ENCODE data around the gene TAS2R9. TPM values are rescaled to one million over a fixed set of nuclear protein-coding genes. Genes with fewer than 3 reads are reported as not detected.

Gene TAS2R9, protein sequence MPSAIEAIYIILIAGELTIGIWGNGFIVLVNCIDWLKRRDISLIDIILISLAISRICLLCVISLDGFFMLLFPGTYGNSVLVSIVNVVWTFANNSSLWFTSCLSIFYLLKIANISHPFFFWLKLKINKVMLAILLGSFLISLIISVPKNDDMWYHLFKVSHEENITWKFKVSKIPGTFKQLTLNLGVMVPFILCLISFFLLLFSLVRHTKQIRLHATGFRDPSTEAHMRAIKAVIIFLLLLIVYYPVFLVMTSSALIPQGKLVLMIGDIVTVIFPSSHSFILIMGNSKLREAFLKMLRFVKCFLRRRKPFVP
- total RNA-seq, result not detected

DNA sequence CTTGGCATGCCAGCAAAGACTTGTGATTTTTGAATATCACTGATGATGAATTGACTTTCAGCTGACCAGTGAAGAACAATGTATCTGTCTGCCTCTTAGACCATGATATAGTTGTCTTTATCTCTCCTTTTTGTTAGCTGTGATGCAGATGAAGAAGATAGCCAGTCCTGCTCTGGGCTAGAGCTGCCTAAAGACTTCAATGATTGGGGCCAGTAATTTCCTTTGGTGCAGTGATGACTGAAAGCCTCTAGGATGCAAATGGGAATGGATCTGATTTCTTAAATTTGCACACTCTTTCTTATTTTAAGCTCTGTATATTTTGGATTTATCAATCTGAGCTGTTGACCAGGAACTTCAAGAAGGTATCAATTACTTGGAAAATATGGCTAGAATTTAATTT, at the start of gene TAS2R9:
TSS of gene TAS2R9 (minus strand) at position 101 of the 400 bp plus-strand sequence. CDS start at position 8, 93 bp downstream.
- no peak for ATAC-seq (ENCODE audit: low FRiP score)
- DNase-seq (ENCODE audit: low spot score), result no peak
- TF ChIP-seq, protein P1, sequence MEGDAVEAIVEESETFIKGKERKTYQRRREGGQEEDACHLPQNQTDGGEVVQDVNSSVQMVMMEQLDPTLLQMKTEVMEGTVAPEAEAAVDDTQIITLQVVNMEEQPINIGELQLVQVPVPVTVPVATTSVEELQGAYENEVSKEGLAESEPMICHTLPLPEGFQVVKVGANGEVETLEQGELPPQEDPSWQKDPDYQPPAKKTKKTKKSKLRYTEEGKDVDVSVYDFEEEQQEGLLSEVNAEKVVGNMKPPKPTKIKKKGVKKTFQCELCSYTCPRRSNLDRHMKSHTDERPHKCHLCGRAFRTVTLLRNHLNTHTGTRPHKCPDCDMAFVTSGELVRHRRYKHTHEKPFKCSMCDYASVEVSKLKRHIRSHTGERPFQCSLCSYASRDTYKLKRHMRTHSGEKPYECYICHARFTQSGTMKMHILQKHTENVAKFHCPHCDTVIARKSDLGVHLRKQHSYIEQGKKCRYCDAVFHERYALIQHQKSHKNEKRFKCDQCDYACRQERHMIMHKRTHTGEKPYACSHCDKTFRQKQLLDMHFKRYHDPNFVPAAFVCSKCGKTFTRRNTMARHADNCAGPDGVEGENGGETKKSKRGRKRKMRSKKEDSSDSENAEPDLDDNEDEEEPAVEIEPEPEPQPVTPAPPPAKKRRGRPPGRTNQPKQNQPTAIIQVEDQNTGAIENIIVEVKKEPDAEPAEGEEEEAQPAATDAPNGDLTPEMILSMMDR (IDR thresholded peaks at IDR 0.05), result no peak

DNA sequence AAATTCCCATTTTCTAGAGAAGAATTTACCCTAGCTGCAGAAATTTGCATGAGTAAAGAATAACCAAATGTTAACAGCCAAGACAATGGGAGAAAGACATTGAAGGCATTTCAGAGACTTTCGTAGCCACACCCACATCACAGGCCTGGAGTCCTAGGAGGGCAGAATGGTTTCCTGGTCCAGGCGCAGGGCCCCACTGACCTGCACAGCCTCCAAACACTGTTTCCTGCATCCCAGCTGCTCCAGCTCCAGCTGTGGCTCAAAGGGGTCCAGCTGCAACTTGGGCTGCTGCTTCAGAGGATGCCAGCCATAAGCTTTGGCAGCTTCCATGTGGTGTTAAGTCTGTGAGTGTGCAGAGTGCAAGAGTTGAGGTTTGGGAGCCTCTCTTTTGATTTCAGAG, 45.8 kb upstream of the TAS2R9 start:
- ATAC-seq (ENCODE audit: low FRiP score), result no peak
- TF ChIP-seq, protein P1 (IDR thresholded peaks at IDR 0.05), result no peak
- DNase-seq (ENCODE audit: low spot score), result no peak

DNA sequence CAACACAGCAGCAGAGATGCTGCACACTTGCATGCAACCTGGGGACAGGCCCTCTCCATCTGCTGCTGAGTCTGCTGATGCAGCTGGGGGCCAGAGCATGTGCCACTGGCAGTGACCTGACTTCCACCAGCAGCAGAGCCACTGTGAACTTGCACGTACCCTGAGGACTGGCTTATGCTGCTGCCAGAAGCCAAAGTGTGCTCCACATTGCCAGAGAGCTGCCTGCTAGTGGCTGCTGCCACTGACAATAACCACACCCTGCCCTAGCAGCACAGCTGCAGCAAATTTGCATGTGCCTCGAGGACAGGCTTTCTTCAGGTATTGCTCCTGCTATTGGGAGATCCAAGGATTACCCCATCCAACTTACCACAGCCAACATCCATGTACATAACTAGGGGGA, 43.8 kb upstream of the TAS2R9 start:
- DNase-seq (ENCODE audit: low spot score), result no peak
- TF ChIP-seq, protein P1 (IDR thresholded peaks at IDR 0.05), result no peak
- ATAC-seq (ENCODE audit: low FRiP score), result no peak

DNA sequence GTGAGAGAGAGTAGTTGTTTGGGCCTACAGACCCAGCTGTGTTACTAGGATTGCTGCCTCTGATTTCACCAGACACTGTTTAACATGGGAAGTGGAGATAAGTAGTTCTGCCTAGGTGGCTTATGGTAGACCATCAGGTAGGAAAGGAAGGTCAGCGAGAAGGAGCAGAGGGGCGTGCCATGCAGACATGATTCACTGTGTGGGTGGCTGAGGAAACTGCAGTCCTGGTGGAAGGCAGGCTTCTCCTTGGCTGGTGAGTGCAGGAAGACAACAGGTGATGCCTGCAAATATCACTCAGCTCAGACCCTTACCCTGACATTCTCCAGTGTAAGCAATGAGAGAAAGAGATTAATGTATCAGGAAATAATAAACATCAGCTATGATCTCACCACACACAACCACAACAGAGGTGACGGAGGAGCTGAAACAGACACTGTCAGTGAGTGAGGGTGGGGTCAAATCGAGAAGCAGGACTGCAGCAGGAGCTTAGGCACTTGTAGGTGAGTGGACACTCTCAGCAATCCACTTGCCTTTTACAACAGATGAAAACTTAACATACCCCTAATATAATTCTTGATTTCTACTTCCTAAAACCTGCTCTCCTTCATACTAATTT, 41.4 kb upstream of the TAS2R9 start:
- DNase-seq (ENCODE audit: low spot score), result no peak
- ATAC-seq (ENCODE audit: low FRiP score), result no peak
- TF ChIP-seq, protein P1 (IDR thresholded peaks at IDR 0.05), result no peak

DNA sequence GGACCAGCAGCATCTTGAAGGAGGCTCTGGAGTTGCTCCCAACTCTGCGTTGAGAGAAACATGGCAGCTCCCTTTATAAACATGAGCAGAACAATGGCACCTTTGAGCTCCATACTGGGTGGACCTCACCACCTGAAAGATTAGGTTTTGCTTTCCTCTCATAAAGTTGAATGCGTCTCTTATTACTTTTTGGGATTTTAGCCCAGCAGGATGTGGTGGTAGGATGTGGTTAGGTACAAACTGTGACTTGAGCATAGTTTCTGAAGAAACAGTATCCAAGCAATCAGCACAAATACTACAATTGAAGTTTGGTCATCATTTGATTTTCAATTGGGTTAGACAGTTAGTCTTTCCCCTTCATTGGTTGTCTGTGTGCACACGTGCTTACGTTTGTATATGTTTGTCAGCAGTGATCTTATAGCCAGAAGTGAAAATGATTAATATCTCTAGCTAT, 39.5 kb upstream of the TAS2R9 start, which contains the start of gene PRR4:
TSS of gene PRR4 (minus strand) at position 51 of the 454 bp plus-strand sequence. CDS start at position 13, 38 bp downstream.
- DNase-seq (ENCODE audit: low spot score) (no peak), ATAC-seq (ENCODE audit: low FRiP score) (no peak)
- TF ChIP-seq, protein P1 (IDR thresholded peaks at IDR 0.05), result no peak

DNA sequence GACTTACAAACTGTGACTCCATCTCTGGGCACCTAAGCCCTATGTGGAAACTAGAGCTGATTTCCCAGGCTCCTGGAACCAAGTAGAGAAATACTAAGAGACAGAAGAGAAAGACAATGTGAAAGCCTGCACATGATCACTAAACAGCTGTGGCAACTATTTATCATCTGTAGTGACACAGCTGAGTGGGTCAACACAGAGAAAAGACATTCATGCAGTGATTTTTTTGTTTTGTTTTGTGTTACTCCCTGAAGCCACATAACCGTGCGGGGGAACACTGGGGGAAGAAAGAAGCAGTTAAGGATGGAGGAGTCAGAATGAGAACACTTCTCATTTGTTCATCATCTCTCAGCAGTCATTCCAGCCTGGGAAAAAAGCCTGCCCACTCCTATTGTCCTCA, 37.8 kb upstream of the TAS2R9 start:
- ATAC-seq (ENCODE audit: low FRiP score), result no peak
- DNase-seq (ENCODE audit: low spot score), result no peak
- TF ChIP-seq, protein P1 (IDR thresholded peaks at IDR 0.05), result no peak

All from omental fat pad (tissue), 4 donors.